ENCODE results near the gene TKT.

TKT gene

DNA sequence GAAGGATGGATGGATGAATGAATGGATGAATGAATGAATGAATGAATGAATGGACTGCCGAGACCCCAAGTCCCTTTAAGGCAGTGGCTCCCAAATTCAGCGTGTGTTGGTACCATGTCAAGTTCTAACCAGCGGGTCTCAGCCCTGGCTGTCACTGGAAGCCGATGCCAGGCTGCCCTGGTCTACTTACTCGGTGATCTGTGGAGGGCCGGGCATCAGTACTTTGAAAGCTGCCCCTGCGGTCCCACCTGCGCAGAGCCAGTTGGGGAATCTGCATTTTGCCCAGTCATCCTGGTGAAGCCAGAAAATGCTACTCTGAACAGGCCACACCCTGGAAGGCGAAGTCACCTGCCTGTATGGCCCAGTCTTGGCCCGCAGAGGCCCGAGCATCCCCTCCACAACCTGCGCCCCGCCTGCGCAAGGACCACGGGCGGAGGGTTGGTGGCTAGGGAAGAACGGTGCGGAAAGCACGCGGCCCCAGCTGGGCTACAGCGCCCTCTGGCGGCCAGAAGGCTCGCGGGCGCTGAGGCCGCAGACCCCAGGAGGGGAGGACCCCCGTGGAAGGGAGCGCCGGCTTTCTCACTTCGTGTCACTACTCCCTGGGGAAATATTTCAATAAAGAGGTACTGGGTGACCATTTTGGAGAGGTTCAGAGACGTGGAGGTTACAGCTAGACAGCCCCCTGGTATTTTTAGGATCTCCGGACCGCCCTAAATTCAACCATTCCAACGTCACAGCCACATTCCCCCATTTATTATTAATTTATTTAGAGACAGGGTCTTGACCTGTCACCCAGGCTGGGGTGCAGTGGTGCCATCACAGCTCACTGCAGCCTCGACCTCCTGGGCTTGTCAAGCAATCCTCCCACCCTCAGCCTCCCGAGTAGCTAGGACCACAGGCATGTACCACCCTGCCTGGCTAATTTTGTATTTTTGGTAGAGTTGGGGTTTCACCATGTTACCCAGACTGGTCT lies 59.9 kb downstream of the TKT start:
- DNase-seq = peak; percentile 41

DNA sequence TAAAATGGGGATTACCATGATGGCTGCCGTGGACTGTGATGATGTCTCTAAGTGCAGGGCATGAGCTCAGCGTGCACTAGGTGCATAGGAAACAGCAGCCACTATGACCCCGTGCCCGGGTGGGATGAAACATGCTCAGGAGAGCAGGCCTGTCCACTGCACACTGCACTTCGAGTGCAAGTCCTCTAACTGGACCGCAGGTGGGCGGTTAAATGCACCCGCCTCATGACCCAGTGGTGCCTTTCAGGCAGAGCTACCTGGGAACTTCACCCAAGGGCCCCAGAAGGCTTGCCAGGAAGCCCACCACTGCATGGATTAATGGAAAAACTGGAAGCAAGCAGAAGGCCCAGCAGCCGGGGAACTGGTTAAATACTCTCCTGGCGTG lies 60.8 kb downstream of the TKT start:
- no peak for DNase-seq

DNA sequence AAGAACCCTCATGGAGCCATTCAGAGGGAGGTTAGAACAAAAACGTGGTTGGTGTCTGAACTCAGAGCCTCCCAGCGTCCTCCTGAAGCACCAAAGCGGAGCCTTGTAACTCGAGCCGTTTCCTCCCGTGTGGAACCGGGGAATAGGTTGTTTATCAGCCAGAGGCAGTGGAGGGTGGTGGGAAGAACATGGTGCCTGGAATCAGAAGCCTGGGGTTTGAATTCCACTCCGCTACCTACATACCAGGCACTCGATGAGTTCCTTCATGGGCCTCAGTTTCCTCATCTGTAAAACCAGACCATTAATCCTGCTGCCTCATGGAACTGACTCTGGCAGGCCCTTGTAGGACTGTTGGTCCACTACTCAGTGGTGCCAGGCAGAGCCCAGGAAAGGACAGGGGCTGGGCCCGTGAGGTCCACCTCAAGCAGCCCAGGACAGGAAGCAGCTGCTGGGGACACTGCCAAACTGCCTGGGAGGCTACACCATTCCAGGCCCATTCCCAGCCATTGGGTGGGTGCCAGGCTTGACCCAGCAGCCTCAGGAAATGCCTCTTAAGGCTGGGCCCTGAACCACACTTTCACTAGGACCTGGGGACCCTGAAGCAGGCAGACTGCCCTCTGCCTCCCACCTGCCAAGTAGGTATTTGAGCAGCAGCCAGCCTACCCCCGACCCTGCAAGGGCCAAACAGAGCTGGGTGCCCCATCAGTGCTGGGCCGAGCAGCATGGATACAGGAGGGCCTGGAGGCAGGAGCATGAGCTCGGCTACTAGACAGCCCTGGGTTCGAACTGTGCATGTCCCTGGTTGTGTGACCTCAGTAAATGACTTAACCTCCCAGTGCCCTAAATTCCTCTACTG lies 61.4 kb downstream of the TKT start:
- DNase-seq = no peak

DNA sequence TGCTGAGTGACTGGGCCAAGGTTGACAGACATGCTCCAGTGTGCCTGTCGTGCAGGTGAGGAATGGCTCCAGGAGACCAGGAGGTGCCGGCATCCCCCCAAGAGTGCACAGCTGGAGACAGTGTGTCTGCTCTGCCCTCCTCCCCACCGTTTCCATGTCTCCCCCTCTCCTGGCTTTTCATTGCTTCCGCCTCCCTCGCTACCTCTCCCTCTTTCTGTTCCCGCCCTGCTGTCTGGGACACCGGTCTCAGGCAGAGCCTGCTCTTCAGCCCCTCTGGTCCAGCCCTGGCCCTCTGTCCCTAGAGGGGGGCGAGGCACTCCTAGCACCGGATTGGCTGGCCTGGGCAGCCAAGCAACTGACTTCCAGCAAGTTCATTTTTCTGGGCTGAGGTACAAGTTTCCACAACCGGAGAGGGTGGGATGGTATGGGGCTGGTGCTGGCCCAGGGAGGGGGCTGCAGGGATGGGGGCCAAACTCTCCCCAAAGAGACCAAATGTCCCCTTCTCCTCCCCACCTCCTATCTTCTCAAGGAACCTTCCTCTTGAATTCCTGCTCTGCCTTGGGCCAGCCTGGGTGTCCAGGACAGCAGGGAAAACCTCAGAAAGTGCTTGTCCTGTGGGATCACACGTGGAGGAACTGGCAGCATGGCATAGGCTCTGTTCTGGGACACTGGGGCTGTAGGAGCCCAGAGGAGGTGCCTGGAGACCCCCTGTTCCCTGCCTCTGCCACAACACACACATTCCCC lies 62.2 kb downstream of the TKT start:
- no peak for DNase-seq

DNA sequence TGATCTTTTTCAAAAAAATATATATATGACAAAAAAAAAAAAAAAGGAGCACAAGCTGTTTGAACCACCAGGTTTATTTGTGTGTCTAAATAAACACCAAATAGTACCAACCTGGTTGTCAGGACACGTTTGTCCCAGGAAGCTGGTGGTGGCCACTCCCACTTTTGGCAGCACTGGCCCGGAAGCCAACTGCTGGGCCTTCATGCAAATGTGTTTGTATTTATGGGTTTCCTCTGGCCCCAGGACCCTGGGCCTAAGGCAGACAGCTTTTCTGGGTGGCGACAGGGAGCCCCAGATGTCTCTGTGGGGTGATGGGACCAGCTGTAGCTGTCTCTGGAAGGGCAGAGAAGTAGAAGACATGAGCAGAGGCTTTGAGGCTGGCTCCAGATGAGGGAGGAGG lies 63.2 kb downstream of the TKT start:
- no peak for DNase-seq

DNA sequence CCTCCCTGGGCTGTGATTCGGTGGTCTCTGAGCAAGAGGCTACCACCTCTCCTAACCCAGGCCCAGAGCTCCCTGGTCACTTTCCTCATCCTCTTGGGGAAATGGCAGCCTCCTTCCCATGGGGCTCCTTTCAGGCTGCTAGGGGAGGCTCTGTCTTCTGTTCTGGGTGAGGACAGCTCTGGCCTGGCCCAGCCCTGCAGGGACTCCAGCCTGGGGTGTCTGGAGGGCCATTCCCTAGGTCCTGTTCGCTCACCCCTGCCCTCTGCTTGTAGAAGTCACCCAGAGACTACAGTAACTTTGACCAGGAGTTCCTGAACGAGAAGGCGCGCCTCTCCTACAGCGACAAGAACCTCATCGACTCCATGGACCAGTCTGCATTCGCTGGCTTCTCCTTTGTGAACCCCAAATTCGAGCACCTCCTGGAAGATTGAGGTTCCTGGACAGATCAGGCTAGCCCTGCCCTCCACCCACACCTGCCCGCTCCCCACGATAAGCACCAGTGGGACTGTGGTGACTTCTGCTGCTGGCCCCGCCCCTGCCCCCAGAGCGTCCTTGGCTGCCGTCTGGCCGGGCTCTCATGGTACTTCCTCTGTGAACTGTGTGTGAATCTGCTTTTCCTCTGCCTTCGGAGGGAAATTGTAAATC lies 63.9 kb downstream of the TKT start:
- no peak for DNase-seq

DNA sequence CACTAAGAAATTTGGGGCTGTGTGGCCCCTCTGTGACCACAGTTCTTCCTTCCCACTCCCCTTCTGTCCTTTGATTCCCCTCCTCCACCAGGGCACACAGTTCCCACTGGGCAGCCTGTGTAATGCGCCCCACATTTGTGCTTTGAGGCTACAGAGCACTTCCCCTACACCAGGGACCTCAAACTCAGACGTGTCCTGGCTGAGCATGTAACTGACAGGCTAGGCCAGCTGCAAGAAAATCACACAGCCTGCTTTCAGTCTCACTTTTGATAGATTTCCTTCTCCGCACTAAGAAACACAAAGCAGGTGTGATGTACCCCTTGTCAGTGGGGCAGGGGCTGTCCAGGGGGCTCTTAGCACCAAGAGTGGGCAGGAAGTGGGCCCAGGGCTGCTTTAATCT lies 65.2 kb downstream of the TKT start:
- no peak for DNase-seq

DNA sequence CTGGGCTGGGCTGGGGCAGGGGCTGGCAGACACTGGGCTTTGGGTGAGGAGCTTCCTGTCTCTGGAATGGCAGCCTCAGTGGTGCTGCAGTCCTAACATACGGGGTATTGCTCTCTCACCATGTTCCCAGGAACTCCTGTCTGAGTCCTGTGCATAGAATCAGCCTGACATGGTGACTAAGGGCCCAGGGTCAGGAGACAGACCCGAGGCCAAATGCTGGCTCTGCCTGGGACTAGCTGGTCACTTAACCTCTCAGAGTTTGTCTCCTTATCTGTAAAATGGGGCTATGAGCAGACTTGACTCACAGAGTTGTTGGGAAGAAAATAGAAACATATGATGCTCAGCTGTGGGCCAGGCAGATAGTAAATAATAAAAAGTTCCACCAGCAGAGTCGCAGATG lies 66.5 kb downstream of the TKT start:
- DNase-seq = no peak

DNA sequence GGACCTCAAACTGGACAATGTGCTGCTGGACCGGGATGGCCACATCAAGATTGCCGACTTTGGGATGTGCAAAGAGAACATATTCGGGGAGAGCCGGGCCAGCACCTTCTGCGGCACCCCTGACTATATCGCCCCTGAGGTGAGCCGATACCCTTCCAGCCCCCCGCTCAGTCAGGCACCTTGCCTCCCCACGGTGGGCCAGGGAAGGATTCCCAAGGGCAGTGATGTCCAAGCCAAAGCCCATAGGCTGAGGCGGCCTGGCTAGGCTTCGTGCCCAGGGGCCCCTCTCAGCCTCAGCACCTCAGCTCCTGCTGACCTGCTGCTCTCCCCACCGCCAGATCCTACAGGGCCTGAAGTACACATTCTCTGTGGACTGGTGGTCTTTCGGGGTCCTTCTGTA lies 67.1 kb downstream of the TKT start:
- no peak for DNase-seq

DNA sequence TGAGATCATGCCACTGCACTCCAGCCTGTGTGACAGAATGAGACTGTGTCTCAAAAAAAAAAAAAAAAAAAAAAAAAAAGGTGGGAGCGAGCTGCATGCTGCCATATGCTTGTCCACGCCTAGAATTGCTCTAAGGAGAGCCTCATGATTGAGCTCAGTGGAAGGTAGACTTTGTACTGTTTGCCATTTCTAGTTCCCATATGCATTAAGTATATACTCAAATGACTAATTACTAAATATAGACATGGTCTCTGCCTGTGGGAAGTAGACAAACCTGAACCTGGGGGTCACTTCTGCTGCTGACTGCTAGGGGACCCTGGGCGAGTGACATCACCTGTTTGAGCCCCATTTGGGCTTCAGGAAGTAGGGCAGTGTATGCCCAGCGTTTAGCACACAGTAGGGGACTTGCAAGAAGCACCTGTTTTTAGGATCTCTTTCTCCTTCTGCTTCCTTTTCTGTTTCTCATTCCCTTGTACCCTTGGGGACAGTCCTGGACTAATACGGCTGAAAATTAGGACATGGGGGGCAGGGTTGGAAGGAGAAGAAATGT lies 67.6 kb downstream of the TKT start:
- DNase-seq = no peak

DNA sequence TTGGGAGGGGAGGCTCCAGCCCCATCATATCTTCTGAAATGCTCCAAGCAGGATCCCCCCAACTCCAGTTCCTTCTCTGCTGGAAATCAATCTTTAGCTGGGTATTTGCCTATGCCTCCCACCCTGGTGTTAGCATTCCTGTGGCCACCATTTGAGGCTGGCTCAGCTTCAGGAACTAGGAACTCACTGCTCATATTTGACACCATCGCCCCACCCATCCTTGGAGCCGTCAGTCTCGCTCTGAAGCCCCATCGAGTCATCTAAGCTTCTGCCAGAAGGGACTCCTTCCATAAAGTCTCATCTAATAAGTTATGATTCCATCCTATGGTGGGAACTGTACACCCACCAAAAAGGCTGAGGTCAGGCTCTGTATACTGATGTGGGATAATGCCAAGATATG lies 68.4 kb downstream of the TKT start:
- no peak for DNase-seq

DNA sequence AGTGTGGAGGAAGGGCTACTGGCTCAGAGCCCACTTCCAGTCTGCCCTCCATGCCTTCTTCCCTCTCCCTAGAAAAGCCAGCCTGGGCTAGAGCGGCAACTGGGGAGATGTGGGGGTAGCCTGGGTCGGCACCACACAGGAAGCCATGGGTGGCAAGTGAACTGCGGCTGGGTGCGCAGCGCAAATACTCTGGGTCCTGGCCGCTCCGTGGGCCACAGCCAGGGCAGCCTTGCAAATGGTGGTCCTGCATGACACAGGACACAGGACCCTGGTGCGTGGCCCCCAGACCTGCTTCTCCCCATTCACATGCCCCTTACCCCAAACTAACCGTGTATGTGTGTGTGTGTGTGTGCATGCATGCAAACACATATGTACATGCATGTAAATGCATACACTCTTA lies 69.1 kb downstream of the TKT start:
- no peak for DNase-seq

DNA sequence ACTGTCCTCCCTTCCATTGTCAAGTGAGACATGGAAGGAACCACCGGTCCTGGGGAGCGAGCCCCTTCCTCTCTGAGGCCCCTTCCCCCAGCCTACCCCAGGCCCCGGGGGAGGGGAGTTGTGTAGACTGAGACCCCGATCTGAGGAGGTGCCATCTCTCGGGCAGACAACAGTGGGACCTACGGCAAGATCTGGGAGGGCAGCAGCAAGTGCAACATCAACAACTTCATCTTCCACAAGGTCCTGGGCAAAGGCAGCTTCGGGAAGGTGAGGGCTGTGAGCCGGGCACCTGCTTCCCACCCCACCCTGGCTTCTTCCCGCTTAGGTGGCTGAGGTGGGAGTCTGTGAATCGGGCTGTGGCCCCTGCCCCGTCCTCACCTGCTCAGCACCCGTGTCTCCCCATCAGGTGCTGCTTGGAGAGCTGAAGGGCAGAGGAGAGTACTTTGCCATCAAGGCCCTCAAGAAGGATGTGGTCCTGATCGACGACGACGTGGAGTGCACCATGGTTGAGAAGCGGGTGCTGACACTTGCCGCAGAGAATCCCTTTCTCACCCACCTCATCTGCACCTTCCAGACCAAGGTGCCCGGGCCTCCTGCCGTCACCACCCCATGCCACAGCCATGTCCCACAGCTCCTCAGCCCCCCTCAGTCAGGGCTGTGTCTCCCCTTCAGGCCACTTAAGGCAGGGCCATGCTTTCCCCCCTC lies 69.9 kb downstream of the TKT start:
- no peak for DNase-seq

DNA sequence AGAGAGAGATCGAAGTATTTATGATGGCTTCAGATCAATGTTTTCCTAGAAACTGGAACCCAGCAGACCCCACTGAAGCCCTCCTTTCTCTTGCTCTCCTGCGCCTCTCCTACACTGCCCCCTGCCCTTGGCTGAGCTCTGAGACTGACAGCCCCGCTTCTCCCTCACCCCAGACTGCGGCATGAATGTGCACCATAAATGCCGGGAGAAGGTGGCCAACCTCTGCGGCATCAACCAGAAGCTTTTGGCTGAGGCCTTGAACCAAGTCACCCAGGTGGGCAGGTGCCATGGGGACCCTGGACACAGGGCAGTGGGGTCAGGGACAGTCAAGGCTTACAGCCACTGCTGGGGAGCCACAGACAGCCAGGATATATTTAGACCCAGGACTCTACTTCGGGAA lies 71.1 kb downstream of the TKT start:
- no peak for DNase-seq

DNA sequence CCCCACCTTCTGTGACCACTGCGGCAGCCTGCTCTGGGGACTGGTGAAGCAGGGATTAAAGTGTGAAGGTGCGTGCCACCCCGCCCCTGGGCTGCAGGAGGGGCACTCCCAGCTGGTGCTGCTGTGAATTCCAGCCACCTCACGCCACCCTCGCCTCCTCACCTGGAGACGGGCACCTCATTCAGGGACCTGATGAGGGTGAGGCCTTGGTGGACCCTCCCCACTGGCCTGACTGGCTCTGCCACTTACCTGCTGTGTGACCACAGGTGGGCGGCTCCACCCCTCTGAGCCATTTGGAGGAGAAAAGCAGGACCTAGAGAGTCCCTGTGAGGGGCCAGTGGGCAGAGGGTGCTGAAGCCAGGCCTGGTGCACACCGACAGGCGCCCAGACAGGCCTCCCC lies 72.3 kb downstream of the TKT start:
- no peak for DNase-seq

DNA sequence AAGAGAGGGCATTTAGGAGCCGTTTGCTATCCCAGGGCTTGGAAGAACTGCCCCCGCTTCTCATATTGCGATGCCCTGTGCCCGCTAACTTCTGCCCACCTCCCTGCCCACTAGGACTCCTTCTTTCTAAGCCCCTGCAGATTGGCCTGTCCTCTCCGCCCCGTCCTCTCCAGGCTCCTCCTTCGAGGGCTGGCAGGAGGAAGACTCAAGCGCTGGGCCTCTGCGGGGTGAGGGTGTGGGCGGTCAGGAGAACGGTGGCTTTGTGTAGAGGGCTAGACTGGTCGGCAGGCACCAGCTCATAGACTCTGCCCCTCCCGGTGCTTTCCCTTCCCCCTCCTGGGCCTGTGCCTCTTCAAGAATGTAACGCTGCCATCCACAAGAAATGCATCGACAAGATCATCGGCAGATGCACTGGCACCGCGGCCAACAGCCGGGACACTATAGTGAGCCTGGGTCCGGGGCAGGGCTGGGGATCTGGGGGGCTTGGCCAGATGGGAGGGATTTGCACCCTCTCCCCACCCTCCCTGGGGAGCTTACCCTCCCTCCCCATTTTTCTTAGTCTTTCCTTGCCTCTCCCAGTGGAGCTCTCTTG lies 73.0 kb downstream of the TKT start:
- no peak for DNase-seq

DNA sequence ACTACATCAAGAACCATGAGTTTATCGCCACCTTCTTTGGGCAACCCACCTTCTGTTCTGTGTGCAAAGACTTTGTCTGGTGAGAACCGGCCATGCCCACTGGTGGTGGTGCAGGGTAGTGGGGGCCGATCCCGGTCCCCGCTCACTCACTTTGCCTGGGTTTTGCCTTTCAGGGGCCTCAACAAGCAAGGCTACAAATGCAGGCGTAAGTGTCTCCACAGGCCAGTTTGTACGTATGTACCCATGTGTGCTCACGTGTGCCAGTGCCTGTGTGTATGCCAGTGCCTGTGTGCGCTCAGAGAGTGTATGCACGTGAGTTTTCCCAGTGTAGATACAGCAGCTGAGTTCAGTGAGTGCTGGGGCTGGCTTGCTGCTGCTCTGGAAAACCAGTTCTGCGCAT lies 74.3 kb downstream of the TKT start:
- no peak for DNase-seq

DNA sequence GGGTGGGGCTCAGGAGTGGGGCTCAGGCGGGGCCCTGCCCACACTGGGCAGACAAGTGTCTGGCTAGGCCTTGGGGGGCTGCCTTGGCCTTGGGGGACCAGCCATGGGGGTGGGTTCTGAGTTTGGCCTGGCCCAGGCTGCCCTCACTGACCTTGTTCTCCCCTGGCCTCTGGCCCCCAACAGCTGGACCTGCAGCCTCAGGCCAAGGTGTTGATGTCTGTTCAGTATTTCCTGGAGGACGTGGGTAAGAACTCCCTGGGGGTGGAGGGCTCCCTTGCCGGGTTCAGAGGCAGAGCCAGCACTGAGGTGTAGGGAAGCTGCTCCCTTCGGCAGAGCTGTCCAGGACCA lies 74.8 kb downstream of the TKT start:
- DNase-seq = no peak

DNA sequence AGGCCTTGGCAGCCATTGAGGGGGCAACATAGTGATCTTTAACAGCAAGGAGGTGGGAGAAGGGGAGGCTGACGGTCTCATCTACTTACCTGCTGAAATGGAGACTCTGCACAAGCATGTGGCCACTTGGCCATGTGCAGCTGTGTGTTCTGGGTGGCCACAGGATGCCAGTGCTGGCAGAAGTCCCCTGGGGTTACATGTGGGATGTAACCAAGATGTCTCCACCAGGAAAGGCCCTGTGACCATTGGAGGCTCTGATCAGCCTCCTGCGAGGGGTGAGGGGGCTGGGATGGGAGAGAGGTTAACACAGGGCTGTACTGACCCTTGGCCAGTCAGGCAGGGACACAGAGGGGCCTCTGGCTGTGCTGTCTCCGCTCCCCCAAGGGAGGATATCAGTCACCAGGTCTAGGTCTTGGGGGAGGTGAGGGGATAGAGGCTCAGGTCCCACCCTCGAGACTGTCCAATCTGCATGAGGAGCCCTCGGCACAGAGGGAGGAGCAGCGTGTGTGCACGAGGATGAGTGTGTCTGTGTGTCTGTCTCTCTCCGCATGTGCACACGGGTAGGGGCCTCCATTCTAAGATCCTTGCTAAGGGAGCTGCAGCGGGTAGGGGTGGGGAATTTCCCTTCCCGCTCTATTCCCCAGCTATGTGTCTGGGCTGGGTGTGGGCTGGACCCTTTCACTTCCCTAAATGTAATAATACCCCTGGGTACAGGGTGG lies 75.4 kb downstream of the TKT start:
- no peak for DNase-seq

DNA sequence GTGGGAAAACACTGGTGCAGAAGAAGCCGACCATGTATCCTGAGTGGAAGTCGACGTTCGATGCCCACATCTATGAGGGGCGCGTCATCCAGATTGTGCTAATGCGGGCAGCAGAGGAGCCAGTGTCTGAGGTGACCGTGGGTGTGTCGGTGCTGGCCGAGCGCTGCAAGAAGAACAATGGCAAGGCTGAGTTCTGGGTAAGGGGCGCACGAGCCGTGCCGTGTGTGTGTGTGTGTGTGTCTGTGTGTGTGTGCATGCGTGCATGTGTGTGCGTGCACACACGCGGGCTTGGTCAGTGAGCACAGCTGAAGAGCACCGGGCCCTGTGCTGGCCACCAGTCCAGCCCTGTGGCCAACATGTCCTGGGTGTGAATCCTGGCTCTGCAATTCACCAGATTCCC lies 76.2 kb downstream of the TKT start:
- no peak for DNase-seq

DNA sequence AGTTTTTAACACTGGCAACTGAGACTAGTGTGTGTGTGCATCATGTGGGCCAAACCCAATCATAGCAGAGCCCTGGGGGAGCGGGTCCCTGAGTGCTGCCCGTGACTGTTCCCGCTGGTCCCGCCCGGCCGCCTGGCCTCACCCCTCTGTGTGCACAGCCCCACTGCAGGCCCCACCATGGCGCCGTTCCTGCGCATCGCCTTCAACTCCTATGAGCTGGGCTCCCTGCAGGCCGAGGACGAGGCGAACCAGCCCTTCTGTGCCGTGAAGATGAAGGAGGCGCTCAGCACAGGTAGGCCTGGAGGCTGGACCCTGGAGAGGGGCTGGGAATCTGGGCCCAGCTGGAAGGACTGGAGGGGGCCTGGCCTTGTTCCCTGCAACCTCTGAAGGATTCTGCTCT lies 77.6 kb downstream of the TKT start:
- no peak for DNase-seq
